ENCODE measurements around the gene SCAMP2. TPM values are rescaled to one million over a fixed set of nuclear protein-coding genes. Genes with fewer than 3 reads are reported as not detected.
A peak's percentile ranks its signal among the peaks of the same experiment; 100 is the strongest.

Gene SCAMP2
- total and polyA plus RNA-seq, 10 of the 15 experiments (the other 5 are each of a cell fraction or from before 2014, with no cell fraction given) = 10.9 to 158 (median 99.6) TPM

DNA sequence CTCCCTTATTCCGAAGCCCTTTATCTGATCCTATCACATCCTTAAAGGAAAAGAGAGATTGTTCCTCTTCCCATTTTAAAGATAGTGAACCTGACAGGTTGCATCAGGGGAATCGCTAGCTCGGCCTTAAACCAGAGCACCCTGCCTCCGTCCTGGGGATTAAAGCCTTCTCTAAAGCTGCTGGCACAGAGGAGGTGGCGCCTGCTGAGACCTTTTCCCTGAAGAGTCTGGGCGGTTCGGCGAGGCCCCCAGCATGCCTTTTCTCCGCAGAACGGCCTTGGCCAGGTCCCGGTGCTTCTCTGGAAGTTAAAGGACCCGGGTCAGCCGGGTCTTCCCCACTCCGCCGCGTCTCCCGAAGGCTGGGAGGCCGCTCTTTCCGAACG is 32.9 kb upstream of the SCAMP2 start:
- in situ Hi-C loops (cut with MboI) = no loop called here
- FAIRE-seq (no peak), ATAC-seq (peak; percentile 54), DNase-seq (ENCODE audit: low read depth, low spot score) (no peak)
- intact Hi-C loops (cut with micrococcal nuclease; ENCODE audit: unreplicated experiment) = no loop called here
- TF ChIP-seq TCF12 (IDR thresholded peaks at IDR 0.05; ENCODE audit: low read depth, low read length) (no peak), NBN (IDR thresholded peaks at IDR 0.05) (peak; percentile 11; the same call in 1 of the 2 replicates)
- Histone ChIP-seq H3K27me3 (replicated peaks in 1 of 2; ENCODE audit: control insufficient read depth in 2 of 2, insufficient read depth in 2 of 2, low read length in 1 of 2) (no peaks in the 10 kb centered on the region), H3K36me3 (ENCODE audit: control insufficient read depth in 2 of 2, insufficient read depth in 2 of 2, low read length in 1 of 2) (peaks cover 6 to 15% of the 10 kb centered on the region in 2 experiments; a peak in 3 of 4 replicates), H3K9me3 (replicated peaks; ENCODE audit: control insufficient read depth, insufficient read depth, low read length) (no peaks in the 10 kb centered on the region), H3K79me2 (ENCODE audit: control insufficient read depth, insufficient read depth, low read length) (peaks cover 15% of the 10 kb centered on the region), H3K9ac (ENCODE audit: control insufficient read depth, insufficient read depth, low read length) (peak overlapping the region; percentile 83), H2AFZ (ENCODE audit: control insufficient read depth, low read depth, low read length) (peak overlapping the region; percentile 97), H3K4me1 (ENCODE audit: control insufficient read depth, insufficient read depth, low read length) (peaks cover 6% of the 10 kb centered on the region), H4K20me1 (ENCODE audit: control insufficient read depth, insufficient read depth) (no peaks in the 10 kb centered on the region), H3K4me3 (peak overlapping the region; percentile 97), H3K27ac (ENCODE audit: control insufficient read depth, insufficient read depth) (peak overlapping the region; percentile 76), H3K4me2 (ENCODE audit: control insufficient read depth, insufficient read depth) (peak overlapping the region; percentile 65)
- RAD21 ChIA-PET (ENCODE audit: unreplicated experiment) = interaction anchor here (0.9 to 3.5 kb wide), 12 partner anchors 9 to 272 kb away, joined by 3 to 26 read pairs (median 6); partner anchors contain the start of gene ULK3
- 0% methylated on average over 20 of the region's 20 CpGs for WGBS (ENCODE audit: insufficient coverage, insufficient replicate concordance, low lambda C conversion rate, missing lambda C conversion rate)
- no TSS peak for BruUV-seq (replicated peaks)
- CTCF ChIA-PET = interaction anchor here (0.6 to 6.4 kb wide), 18 partner anchors 8 to 274 kb away, joined by 3 to 32 read pairs (median 4); no protein-coding TSS in a partner anchor
- POLR2A ChIA-PET = interaction anchor here (0.5 to 1.7 kb wide), 17 partner anchors 9 to 545 kb away, joined by 3 to 9 read pairs (median 4); partner anchors contain the start of gene SIN3A
- SMC1A ChIA-PET (ENCODE audit: uncharacterized antibody, unreplicated experiment) = interaction anchor here (1.0 to 2.5 kb wide), 9 partner anchors 17 to 126 kb away, joined by 3 to 14 read pairs (median 4); partner anchors contain the start of gene MPI

DNA sequence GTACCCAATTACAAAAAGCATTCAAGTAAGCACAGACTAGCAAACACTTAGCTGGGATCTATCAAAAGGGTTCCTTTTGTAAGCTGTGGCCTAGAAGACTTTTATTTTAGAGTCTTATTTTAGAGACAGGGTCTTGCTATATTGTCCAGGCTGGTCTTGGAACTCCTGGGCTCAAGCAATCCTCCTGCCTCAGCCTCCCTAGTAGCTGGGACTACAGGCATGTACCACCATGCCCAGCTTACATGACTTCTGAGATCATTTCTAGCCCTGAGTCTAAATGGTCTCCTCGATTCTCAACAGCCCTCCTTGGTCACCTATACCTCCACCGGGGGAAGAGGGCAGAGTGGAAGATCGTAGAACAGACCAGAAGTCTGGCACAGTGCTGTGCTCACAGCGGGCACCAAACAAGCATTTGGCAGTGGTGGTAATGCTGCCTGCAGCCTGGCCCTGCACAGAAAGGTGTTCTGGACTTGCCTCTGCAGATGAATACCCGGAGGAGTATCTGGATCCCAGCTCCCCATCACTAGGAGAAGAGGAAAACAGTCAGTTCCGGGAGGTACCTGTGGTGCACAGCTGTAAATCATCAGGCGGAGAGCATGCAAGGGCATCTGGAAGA is 31.1 kb upstream of the SCAMP2 start:
- H4K20me1 ChIP-seq (ENCODE audit: control insufficient read depth, insufficient read depth) = no peaks in the 10 kb centered on the region
- H3K27ac ChIP-seq (ENCODE audit: control insufficient read depth, insufficient read depth) = no peak overlapping the region
- no peaks in the 10 kb centered on the region for H3K9me3 ChIP-seq (replicated peaks; ENCODE audit: control insufficient read depth, insufficient read depth, low read length)
- H3K79me2 ChIP-seq (ENCODE audit: control insufficient read depth, insufficient read depth, low read length) = peaks cover 15% of the 10 kb centered on the region
- no TSS peak for BruUV-seq (replicated peaks)
- FAIRE-seq = no peak
- WGBS (ENCODE audit: insufficient coverage, insufficient replicate concordance, low lambda C conversion rate, missing lambda C conversion rate) = 98% methylated on average over 7 of the region's 7 CpGs
- in situ Hi-C loops (cut with MboI) (no loop called here), intact Hi-C loops (cut with micrococcal nuclease; ENCODE audit: unreplicated experiment) (loop anchor here (5.0 kb wide), 3 partner anchors 47 to 132 kb away; partner anchors contain the start of gene ULK3)
- no peak overlapping the region for H3K4me2 ChIP-seq (ENCODE audit: control insufficient read depth, insufficient read depth)
- ATAC-seq = no peak
- POLR2A ChIA-PET = interaction anchor here (0.6 to 1.8 kb wide), 7 partner anchors 10 to 135 kb away, joined by 3 to 8 read pairs (median 4); no protein-coding TSS in a partner anchor
- H2AFZ ChIP-seq (ENCODE audit: control insufficient read depth, low read depth, low read length) = no peak overlapping the region
- H3K27me3 ChIP-seq (replicated peaks in 1 of 2; ENCODE audit: control insufficient read depth in 2 of 2, insufficient read depth in 2 of 2, low read length in 1 of 2) = no peaks in the 10 kb centered on the region
- H3K36me3 ChIP-seq (ENCODE audit: control insufficient read depth in 2 of 2, insufficient read depth in 2 of 2, low read length in 1 of 2) = peaks cover 12 to 20% of the 10 kb centered on the region in 2 experiments; a peak in 3 of 4 replicates
- no peak for DNase-seq (ENCODE audit: low read depth, low spot score)
- peaks cover 6% of the 10 kb centered on the region for H3K4me1 ChIP-seq (ENCODE audit: control insufficient read depth, insufficient read depth, low read length)
- SMC1A ChIA-PET (ENCODE audit: uncharacterized antibody, unreplicated experiment) = interaction anchor here (1.0 to 4.3 kb wide), 7 partner anchors 16 to 136 kb away, joined by 3 to 52 read pairs (median 4); no protein-coding TSS in a partner anchor
- CTCF ChIA-PET = interaction anchor here (0.5 to 8.9 kb wide), 14 partner anchors 10 to 269 kb away, joined by 3 to 129 read pairs (median 9); partner anchors contain the start of genes MPI and SCAMP2
- no peak overlapping the region for H3K9ac ChIP-seq (ENCODE audit: control insufficient read depth, insufficient read depth, low read length)
- H3K4me3 ChIP-seq = no peak overlapping the region; the same call in 1 of the 2 replicates
- RAD21 ChIA-PET (ENCODE audit: unreplicated experiment) = interaction anchor here (0.6 to 1.8 kb wide), 5 partner anchors 55 to 802 kb away, joined by 3 to 8 read pairs (median 4); partner anchors contain the start of gene ULK3
- TF ChIP-seq CHD1 (IDR thresholded peaks at IDR 0.05; ENCODE audit: low read depth, low read length) (no peak), CREB1 (IDR thresholded peaks at IDR 0.05; ENCODE audit: low read depth) (no peak), KAT2A (conservative IDR thresholded peaks at IDR 0.05; ENCODE audit: control insufficient read depth, low read depth, low read length) (no peak), POLR2A (IDR thresholded peaks at IDR 0.05; ENCODE audit: low read depth, low read length) (no peak), POLR2AphosphoS5 (IDR thresholded peaks at IDR 0.05; ENCODE audit: low read length) (no peak), ATF7 (IDR thresholded peaks at IDR 0.05; ENCODE audit: low read depth) (no peak)
- TF ChIP-seq, protein P1, sequence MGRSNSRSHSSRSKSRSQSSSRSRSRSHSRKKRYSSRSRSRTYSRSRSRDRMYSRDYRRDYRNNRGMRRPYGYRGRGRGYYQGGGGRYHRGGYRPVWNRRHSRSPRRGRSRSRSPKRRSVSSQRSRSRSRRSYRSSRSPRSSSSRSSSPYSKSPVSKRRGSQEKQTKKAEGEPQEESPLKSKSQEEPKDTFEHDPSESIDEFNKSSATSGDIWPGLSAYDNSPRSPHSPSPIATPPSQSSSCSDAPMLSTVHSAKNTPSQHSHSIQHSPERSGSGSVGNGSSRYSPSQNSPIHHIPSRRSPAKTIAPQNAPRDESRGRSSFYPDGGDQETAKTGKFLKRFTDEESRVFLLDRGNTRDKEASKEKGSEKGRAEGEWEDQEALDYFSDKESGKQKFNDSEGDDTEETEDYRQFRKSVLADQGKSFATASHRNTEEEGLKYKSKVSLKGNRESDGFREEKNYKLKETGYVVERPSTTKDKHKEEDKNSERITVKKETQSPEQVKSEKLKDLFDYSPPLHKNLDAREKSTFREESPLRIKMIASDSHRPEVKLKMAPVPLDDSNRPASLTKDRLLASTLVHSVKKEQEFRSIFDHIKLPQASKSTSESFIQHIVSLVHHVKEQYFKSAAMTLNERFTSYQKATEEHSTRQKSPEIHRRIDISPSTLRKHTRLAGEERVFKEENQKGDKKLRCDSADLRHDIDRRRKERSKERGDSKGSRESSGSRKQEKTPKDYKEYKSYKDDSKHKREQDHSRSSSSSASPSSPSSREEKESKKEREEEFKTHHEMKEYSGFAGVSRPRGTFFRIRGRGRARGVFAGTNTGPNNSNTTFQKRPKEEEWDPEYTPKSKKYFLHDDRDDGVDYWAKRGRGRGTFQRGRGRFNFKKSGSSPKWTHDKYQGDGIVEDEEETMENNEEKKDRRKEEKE (IDR thresholded peaks at IDR 0.05) = no peak
- TF ChIP-seq, protein P2, sequence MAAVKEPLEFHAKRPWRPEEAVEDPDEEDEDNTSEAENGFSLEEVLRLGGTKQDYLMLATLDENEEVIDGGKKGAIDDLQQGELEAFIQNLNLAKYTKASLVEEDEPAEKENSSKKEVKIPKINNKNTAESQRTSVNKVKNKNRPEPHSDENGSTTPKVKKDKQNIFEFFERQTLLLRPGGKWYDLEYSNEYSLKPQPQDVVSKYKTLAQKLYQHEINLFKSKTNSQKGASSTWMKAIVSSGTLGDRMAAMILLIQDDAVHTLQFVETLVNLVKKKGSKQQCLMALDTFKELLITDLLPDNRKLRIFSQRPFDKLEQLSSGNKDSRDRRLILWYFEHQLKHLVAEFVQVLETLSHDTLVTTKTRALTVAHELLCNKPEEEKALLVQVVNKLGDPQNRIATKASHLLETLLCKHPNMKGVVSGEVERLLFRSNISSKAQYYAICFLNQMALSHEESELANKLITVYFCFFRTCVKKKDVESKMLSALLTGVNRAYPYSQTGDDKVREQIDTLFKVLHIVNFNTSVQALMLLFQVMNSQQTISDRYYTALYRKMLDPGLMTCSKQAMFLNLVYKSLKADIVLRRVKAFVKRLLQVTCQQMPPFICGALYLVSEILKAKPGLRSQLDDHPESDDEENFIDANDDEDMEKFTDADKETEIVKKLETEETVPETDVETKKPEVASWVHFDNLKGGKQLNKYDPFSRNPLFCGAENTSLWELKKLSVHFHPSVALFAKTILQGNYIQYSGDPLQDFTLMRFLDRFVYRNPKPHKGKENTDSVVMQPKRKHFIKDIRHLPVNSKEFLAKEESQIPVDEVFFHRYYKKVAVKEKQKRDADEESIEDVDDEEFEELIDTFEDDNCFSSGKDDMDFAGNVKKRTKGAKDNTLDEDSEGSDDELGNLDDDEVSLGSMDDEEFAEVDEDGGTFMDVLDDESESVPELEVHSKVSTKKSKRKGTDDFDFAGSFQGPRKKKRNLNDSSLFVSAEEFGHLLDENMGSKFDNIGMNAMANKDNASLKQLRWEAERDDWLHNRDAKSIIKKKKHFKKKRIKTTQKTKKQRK (IDR thresholded peaks at IDR 0.05; ENCODE audit: low read depth, low read length) = no peak
